IMR-90 (cell line): ENCODE results near the gene CHMP1A. TPM values are rescaled to one million over a fixed set of nuclear protein-coding genes. Genes with fewer than 3 reads are reported as not detected.

ENCODE experiments used
- ATAC-seq: fragments of 200-7000 bp; cut with Tn5 transposase; 2 replicates; pipeline ENCODE4 v1.9.1; 2020; ENCODE audit warnings: low read depth, mild to moderate bottlenecking, moderate library complexity
- BruUV-seq: library from RNA; stranded (reverse); fragments of 400-500 nt; replicated peaks from 2 replicates; lab custom pipeline; 2021; lab: Mats Ljungman, UMichigan
- CTCF ChIA-PET: fragments of 300-600 bp; formaldehyde crosslinking; extraction: SDS; loops from one replicate; lab custom pipeline; 2021; ENCODE audit warnings: antibody characterized with exemption; lab: Yijun Ruan, JAX
- POLR2A ChIA-PET: fragments of 300-600 bp; sonication (Branson Sonifier 250); formaldehyde crosslinking; loops from one replicate; lab custom pipeline; 2022; ENCODE audit warnings: antibody characterized with exemption; ENCODE audit not compliant: unreplicated experiment; lab: Charles Lee
- DNase-seq: peaks from one replicate; pipeline ENCODE4 v3.0.0; 2013
- H2AFZ ChIP-seq: replicated peaks from 2 replicates; pipeline ENCODE3; 2013; ENCODE audit warnings: low read length, mild to moderate bottlenecking; ENCODE audit not compliant: poor library complexity
- H2AK5ac ChIP-seq: 2 replicates; pipeline ENCODE4 v1.6.1; 2013; ENCODE audit warnings: low read depth, low read length, inconsistent platforms
- H2AK9ac ChIP-seq: replicated peaks from 2 replicates; pipeline ENCODE3; 2013; ENCODE audit warnings: mild to moderate bottlenecking, low read depth, low read length, moderate library complexity; ENCODE audit not compliant: poor library complexity
- H2BK120ac ChIP-seq: 2 replicates; pipeline ENCODE4 v1.6.1; 2013; ENCODE audit warnings: low read depth, low read length, inconsistent platforms
- H2BK15ac ChIP-seq: 3 replicates; pipeline ENCODE4 v1.6.1; 2013; ENCODE audit warnings: low read depth, low read length, inconsistent platforms
- H2BK20ac ChIP-seq: 2 replicates; pipeline ENCODE4 v1.6.1; 2013; ENCODE audit warnings: low read depth, mild to moderate bottlenecking, inconsistent platforms, low read length, moderate library complexity
- H2BK5ac ChIP-seq: 2 replicates; pipeline ENCODE4 v1.6.1; 2013; ENCODE audit warnings: mild to moderate bottlenecking, low read depth, low read length, inconsistent platforms; ENCODE audit not compliant: poor library complexity, severe bottlenecking
- H3K14ac ChIP-seq: replicated peaks from 2 replicates; pipeline ENCODE4 v1.6.1; 2013; ENCODE audit warnings: low read depth, low read length, inconsistent platforms
- H3K18ac ChIP-seq: 2 replicates; pipeline ENCODE4 v1.6.1; 2013; ENCODE audit warnings: low read depth, low read length, control low read depth
- H3K23ac ChIP-seq: 2 replicates; pipeline ENCODE4 v1.6.1; 2013; ENCODE audit warnings: low read depth, low read length, inconsistent platforms
- H3K27ac ChIP-seq: 2 replicates; pipeline ENCODE4 v1.5.1; 2013; ENCODE audit warnings: mild to moderate bottlenecking, control low read depth, low read length; ENCODE audit not compliant: insufficient read depth
- H3K27me3 ChIP-seq: 2 replicates; pipeline ENCODE4 v1.6.1; 2013; ENCODE audit warnings: low read length; ENCODE audit not compliant: control insufficient read depth, insufficient read depth
- H3K36me3 ChIP-seq: 2 replicates; pipeline ENCODE4 v1.6.1; 2013; ENCODE audit warnings: low read length, mixed read lengths; ENCODE audit not compliant: control insufficient read depth, insufficient read depth
- H3K4ac ChIP-seq: 2 replicates; pipeline ENCODE4 v1.6.1; 2013; ENCODE audit warnings: low read depth, low read length, inconsistent platforms
- H3K4me1 ChIP-seq: 2 replicates; pipeline ENCODE4 v1.6.1; 2013; ENCODE audit warnings: low read length, mixed read lengths; ENCODE audit not compliant: control insufficient read depth, insufficient read depth
- H3K4me2 ChIP-seq: 2 replicates; pipeline ENCODE4 v1.6.1; 2013; ENCODE audit warnings: low read depth, mild to moderate bottlenecking, control low read depth, low read length, moderate library complexity
- H3K4me3 ChIP-seq: 2 replicates; pipeline ENCODE4 v1.5.1; 2013; ENCODE audit warnings: low read depth, mild to moderate bottlenecking, control low read depth, low read length, moderate library complexity; ENCODE audit not compliant: insufficient read depth
- H3K56ac ChIP-seq: 2 replicates; pipeline ENCODE4 v1.6.1; 2013; ENCODE audit warnings: low read length, inconsistent platforms; ENCODE audit not compliant: insufficient read depth; ENCODE audit errors: extremely low read depth
- H3K79me1 ChIP-seq, 2 experiments: 2 replicates each; pipeline ENCODE4 v1.6.1; 2013; ENCODE audit warnings: low read length in 2 of 2, inconsistent platforms in 1 of 2, low read depth in 1 of 2
- H3K9ac ChIP-seq: 2 replicates; pipeline ENCODE4 v1.6.1; 2013; ENCODE audit warnings: low read depth, low read length, control low read depth
- H3K9me1 ChIP-seq: 2 replicates; pipeline ENCODE4 v1.6.1; 2013; ENCODE audit warnings: low read length, inconsistent platforms; ENCODE audit not compliant: insufficient read depth
- H3K9me3 ChIP-seq: 2 replicates; pipeline ENCODE4 v1.6.1; 2013; ENCODE audit warnings: low read length; ENCODE audit not compliant: control insufficient read depth, insufficient read depth
- H4K20me1 ChIP-seq: 2 replicates; pipeline ENCODE4 v1.6.1; 2013; ENCODE audit warnings: low read length, inconsistent platforms; ENCODE audit not compliant: insufficient read depth
- H4K5ac ChIP-seq: 2 replicates; pipeline ENCODE4 v1.6.1; 2013; ENCODE audit warnings: mild to moderate bottlenecking, low read depth, low read length, control low read depth
- H4K8ac ChIP-seq, 2 experiments: 2 replicates each; pipeline ENCODE4 v1.6.1; 2013; ENCODE audit warnings: low read depth in 2 of 2, low read length in 2 of 2, control low read depth in 1 of 2, inconsistent platforms in 1 of 2
- H4K91ac ChIP-seq: 2 replicates; pipeline ENCODE4 v1.6.1; 2013; ENCODE audit warnings: low read depth, low read length, inconsistent platforms; ENCODE audit not compliant: insufficient read depth
- CEBPB ChIP-seq: IDR thresholded peaks from 2 replicates; pipeline ENCODE4 v1.6.1; 2012; ENCODE audit warnings: low read depth, low read length, improper control_type of control experiment
- FOS ChIP-seq: fragments of 150-350 bp; IDR thresholded peaks from 2 replicates; pipeline ENCODE4 v1.6.1; 2016; ENCODE audit warnings: low read depth, low read length
- WGBS, 2 experiments: methylation state at CpG; one replicate each; pipeline versions ENCODE4 v1.1.5 to v1.1.7; 2013; ENCODE audit warnings: missing lambda C conversion rate in 2 of 2; ENCODE audit not compliant: insufficient read length in 1 of 2; ENCODE audit errors: extremely low coverage in 2 of 2; 5-methylcytosine and 5-hydroxymethylcytosine counted together
- dilution Hi-C: fragments of 300-500 bp; cut with HindIII; formaldehyde crosslinking; loops from one replicate; pipeline ENCODE4 v1.14.3; 2018; ENCODE audit warnings: low sequenced_read_pairs; ENCODE audit not compliant: unreplicated experiment
- in situ Hi-C: fragments of 300-500 bp; cut with MboI; formaldehyde crosslinking; loops from 3 replicates; pipeline ENCODE4 v1.14.3; 2019; ENCODE audit warnings: low sequenced_read_pairs, inconsistent platforms, mixed read lengths
- intact Hi-C: fragments of 100-400 bp; cut with micrococcal nuclease; formaldehyde crosslinking; loops from 2 replicates; pipeline ENCODE4 v1.10.0; 2022
- polyA plus RNA-seq, 3 experiments: library from polyadenylated mRNA; depleted of rRNA; stranded (reverse); fragments of >200 nt; gene quantifications; 2 replicates each; pipeline ENCODE4 v1.2.3, GENCODE V29; 2012; ENCODE audit warnings: low replicate concordance in 1 of 3
- total RNA-seq: library from RNA; depleted of rRNA; stranded (reverse); fragments of >200 nt; gene quantifications from 2 replicates; pipeline ENCODE4 v1.2.3, GENCODE V29; 2012
- TF ChIP-seq, protein P1 (sequence below): fragments of 150-350 bp; IDR thresholded peaks from 2 replicates; pipeline ENCODE4 v1.6.1; 2016; ENCODE audit warnings: low read depth, mild to moderate bottlenecking, low read length, moderate library complexity, borderline replicate concordance

CHMP1A gene
- total and polyA plus RNA-seq, 2 of the 4 experiments (the other 2 are of a cell fraction): 97.3 to 99.8 TPM

DNA sequence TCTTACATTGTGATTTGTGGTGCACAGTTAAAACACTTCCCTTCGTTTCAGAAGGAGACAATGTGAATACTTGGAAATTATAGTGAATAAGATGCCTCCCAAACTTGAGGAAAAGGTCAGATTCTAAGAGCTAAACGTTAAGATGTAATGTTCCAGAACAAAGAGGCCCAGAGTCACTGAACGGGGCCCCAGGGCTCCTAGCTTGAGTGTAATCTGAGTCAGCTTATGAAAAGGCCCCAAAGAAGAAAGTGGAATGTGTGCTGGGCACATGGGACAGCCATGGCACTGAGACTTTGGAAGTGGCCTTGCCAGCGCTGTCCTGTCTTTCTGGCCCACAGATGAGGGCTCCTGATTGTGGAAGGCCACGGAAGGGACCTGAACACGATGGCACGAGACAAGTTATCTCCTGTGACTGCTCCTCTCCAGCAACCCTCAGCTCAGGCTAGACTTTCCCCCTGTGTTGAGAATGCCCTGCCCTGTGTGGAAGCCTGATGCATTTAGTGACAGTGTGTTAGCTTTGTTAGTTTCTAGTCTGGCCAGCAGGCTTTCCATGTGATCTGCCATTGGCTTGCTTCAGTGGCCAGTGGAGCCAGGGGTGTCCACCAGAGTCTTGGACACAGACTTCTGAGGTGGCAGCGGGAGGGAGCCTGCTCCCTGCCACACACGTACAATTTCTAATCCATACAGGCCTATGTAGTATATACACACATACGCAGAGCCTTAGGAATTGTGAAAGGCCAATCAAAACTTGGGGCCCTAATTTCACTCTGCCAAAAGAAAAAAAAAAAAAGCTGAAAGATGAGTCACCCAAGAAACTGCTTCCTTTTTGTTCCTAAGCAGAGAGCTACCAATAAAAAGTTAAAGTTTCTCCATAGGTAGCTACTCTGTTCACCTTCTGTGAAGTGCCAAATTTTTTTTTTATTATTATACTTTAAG lies 13.3 kb upstream of the CHMP1A start:
- no TSS peak for BruUV-seq

More for the DNA sequence above, 13.3 kb upstream of the CHMP1A start:
- ChIA-PET CTCF (interaction anchor here (0.6 to 1.0 kb wide), 3 partner anchors 11 to 71 kb away, joined by 3 to 4 read pairs (median 3); partner anchors contain the start of gene CDK10), POLR2A (no interaction called here)
- Histone ChIP-seq H2AK9ac (peak overlapping the region; percentile 16), H3K14ac (no peak overlapping the region), H3K18ac (no peak overlapping the region), H2BK5ac (no peak overlapping the region), H3K9me1 (peaks cover 4% of the 10 kb centered on the region; the same call in 1 of the 2 replicates), H3K79me1 (peaks cover 0 to 4% of the 10 kb centered on the region in 2 experiments; a peak in 1 of 4 replicates), H3K4me3 (no peak overlapping the region), H2BK120ac (no peak overlapping the region), H3K27ac (no peak overlapping the region), H4K5ac (no peak overlapping the region; the same call in 1 of the 2 replicates), H3K4me2 (no peak overlapping the region), H3K27me3 (no peaks in the 10 kb centered on the region), H2BK15ac (no peak overlapping the region), H2AFZ (peak overlapping the region; percentile 66), H3K36me3 (no peaks in the 10 kb centered on the region), H2BK20ac (no peak overlapping the region), H3K4me1 (peaks cover 6% of the 10 kb centered on the region), H4K91ac (no peak overlapping the region), H3K23ac (no peak overlapping the region), H3K9me3 (no peaks in the 10 kb centered on the region), H3K9ac (0 out of 2 replicates have a peak overlapping the region, but pooled peaks have one; percentile 4), H4K20me1 (no peaks in the 10 kb centered on the region), H3K56ac (no peak overlapping the region), H4K8ac (peak overlapping the region in 1 of 2 experiments; percentile 39; a peak in 1 of 4 replicates), H2AK5ac (peak overlapping the region; percentile 31; the same call in 1 of the 2 replicates), H3K4ac (peak overlapping the region; percentile 33; the same call in 1 of the 2 replicates)
- WGBS, 2 experiments: 67% methylated on average over 1 of the region's 10 CpGs; no CpG with 5 or more reads in 1 of the 2 experiments
- dilution Hi-C loops: no loop called here
- DNase-seq (peak; percentile 57), ATAC-seq (peak; percentile 80)
- intact Hi-C loops: no loop called here
- in situ Hi-C loops: no loop called here
- TF ChIP-seq CEBPB (no peak), FOS (peak; percentile 52; the same call in 1 of the 2 replicates)
- TF ChIP-seq, protein P1, sequence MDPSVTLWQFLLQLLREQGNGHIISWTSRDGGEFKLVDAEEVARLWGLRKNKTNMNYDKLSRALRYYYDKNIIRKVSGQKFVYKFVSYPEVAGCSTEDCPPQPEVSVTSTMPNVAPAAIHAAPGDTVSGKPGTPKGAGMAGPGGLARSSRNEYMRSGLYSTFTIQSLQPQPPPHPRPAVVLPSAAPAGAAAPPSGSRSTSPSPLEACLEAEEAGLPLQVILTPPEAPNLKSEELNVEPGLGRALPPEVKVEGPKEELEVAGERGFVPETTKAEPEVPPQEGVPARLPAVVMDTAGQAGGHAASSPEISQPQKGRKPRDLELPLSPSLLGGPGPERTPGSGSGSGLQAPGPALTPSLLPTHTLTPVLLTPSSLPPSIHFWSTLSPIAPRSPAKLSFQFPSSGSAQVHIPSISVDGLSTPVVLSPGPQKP: no peak
